Activated naive CD4-positive, alpha-beta T cell treated with anti-CD3 and anti-CD28 coated beads, Interleukin-2, amount 50 U/mL, for 72 hours (primary cell): Measurements from ENCODE around the gene CACNB2. TPM values are rescaled to one million over a fixed set of nuclear protein-coding genes. Genes with fewer than 3 reads are reported as not detected.
"Not testable (repeated sequence)": the region's sequence is repeated elsewhere in the genome, so short reads cannot be mapped to it uniquely, and the experiment has no call there.

Experiments used
- ATAC-seq, 2 donors: fragments of 150-1000 bp; cut with Tn5 transposase; 2 replicates each; pipeline ENCODE4 v1.10.0; 2021; ENCODE audit warnings: mild to moderate bottlenecking in 2 of 2, moderate library complexity in 2 of 2
- DNase-seq, 2 donors: peaks; one replicate each; pipeline ENCODE4 v3.0.0; 2021 to 2022; ENCODE audit warnings: low spot score in 2 of 2
- H3K27ac Mint-ChIP-seq, 2 donors: one replicate each; pipeline ENCODE4 v1.8.0; 2022; ENCODE audit warnings: mild to moderate bottlenecking in 2 of 2, mixed read lengths in 2 of 2
- H3K36me3 Mint-ChIP-seq, 2 donors: one replicate each; pipeline ENCODE4 v1.8.0; 2022; ENCODE audit warnings: mixed read lengths in 2 of 2
- H3K9me3 Mint-ChIP-seq, 2 donors: one replicate each; pipeline ENCODE4 v1.8.0; 2022; ENCODE audit warnings: mixed read lengths in 2 of 2
- total RNA-seq, 2 donors: library from RNA; stranded (reverse); gene quantifications; one replicate each; pipeline ENCODE4 v1.2.3, GENCODE V29; 2022

Gene CACNB2
- total RNA-seq, 2 donors from 2014 or later: not detected

DNA sequence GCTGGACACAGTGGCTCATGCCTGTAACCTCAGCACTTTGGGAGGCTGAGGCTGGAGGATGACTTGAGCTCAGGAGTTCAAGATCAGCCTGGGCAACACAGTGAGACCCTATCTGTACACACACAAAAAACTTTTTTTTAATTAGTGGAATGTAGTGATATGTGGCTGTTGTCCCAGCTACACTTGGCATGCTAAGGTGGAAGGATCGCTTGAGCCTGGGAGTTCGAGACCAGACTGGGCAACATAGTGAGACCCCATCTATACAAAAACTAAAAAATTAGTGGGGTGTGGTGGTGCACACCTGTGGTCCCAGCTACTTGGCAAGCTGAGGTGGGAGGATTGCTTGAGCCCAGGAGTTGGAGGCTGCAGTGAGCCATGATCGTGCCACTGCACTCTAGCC, 68.0 kb downstream of the CACNB2 start:
- H3K36me3 Mint-ChIP-seq, ATAC-seq, H3K9me3 Mint-ChIP-seq, H3K27ac Mint-ChIP-seq, DNase-seq: not testable (repeated sequence)

DNA sequence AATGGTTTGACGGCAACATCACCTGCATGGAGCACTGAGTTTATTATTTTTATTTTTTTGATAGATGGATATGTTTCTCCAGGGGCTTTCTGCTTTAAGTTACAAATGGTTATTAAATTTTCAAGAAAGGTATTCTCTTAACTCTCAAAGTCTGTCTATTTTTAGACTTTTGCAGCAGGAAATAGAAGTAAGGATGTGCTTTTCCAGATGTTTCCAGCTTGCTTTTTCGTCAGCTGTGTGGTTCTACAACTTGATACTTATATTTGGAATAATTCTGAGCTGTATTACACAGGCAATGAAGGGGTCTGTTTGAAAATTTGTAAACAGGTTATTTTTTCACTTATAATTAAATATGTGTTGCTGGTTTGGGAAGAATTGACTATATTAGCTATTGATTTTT, 69.0 kb downstream of the CACNB2 start:
- ATAC-seq: no peak

DNA sequence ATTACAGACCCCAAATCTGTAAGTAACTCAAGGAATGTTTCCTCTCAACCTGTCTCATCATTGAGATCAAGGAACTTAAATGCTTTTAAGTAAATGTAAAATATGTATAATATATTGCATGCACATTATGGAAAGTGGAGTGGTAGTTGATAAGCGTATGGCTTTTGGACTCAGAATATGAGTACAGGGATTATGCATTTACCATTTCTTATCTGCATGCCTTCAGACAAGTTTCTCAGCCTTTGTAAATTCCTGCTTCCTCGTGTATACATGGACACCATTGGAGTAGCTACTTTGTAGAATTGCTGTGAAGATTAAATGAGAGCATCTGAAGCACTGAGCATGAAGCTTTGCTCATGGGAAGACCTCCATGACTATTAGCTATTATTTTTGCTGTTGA, 70.5 kb downstream of the CACNB2 start:
- ATAC-seq (no peak), DNase-seq (no peak)
- Mint-ChIP-seq H3K9me3 (no peaks in the 10 kb centered on the region), H3K36me3 (no peaks in the 10 kb centered on the region), H3K27ac (no peak overlapping the region)

More for the DNA sequence above, 69.0 kb downstream of the CACNB2 start:
- Mint-ChIP-seq H3K9me3 (no peaks in the 10 kb centered on the region), H3K27ac (no peak overlapping the region), H3K36me3 (no peaks in the 10 kb centered on the region)
- no peak for DNase-seq

DNA sequence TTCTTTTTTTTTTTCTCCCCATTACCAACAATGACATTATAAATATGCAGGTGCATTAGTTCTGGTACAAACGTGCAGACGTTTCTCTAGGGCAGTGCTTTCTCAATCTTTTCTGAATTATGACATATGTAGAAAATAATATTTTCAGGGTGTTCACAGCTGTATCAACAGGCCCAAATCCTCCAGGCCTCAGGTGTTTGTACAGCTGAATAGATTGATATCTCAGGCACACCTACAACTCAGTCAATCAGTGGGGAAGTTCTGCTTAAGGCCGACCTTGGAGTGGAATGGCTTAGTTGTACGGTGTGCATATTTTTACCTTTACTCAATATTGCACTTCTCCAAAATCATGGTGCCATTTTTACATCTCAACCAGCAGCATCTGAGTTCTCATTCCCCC, 71.6 kb downstream of the CACNB2 start:
- no peak overlapping the region for H3K27ac Mint-ChIP-seq
- DNase-seq (no peak), ATAC-seq (no peak)
- H3K9me3 Mint-ChIP-seq: no peaks in the 10 kb centered on the region
- H3K36me3 Mint-ChIP-seq: no peaks in the 10 kb centered on the region

DNA sequence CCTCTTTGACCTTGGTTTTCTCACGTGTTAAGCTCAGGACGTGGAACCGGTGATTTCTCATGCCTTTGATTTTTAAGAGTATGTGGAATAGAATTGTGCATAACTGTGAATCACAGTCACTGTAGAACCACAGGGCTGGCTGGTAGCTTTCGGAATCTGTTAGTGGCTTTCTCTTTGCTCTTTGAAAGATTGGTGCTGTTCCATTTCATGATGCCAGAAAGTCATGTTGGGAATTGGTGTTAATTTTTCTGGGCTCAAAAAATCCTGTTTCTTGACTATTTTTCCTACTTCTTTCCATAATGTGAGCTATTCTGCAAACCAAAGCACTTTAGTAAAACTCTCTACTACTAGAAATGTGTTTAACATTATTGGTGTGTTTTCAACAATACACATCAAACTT, 73.0 kb downstream of the CACNB2 start:
- H3K36me3 Mint-ChIP-seq: no peaks in the 10 kb centered on the region
- H3K9me3 Mint-ChIP-seq: no peaks in the 10 kb centered on the region
- H3K27ac Mint-ChIP-seq: no peak overlapping the region
- DNase-seq (no peak), ATAC-seq (no peak)

DNA sequence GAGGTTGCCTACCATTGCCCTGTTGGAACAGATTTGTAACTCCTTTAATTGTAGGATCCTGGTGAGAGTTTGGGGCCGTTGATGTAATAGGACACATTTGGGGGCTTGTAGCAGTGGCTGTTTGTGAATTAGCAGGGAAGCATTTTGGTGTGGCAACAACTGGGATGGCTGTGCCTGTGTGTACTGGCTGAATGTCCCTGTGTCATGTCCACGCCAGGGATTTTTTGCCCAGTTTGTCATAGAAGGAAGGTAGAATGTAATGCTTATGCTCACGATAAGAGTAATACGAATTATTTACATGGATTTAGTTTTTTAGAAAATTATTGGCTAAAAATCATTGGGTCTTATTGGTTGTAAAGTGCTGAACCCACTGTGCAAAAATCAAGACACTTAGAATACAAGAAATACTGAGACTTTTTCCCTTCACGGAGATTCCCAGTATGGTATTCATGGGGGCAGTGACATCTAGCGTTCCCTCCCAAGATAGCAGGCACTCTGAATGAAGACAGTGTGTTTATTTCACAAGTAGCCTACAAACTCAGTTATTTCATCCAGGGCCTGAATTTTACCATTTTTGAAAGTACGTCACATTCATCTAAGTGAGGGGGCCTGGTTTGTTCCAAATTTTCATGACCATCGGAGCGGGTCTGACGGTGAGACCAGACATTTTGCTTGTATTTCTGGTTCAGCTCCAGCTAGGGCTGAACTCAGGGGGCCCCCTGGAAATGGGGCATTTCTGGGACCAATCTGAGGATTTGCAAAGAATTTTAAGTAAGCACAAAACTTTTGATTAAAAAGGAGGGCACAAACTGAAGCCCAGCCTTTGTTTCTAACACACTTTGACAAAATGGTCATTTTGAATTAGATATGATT, 74.7 kb downstream of the CACNB2 start:
- Mint-ChIP-seq H3K9me3 (no peaks in the 10 kb centered on the region), H3K36me3 (no peaks in the 10 kb centered on the region), H3K27ac (no peak overlapping the region)
- ATAC-seq (no peak), DNase-seq (peak in 1 of 2 donors; percentile 22)

DNA sequence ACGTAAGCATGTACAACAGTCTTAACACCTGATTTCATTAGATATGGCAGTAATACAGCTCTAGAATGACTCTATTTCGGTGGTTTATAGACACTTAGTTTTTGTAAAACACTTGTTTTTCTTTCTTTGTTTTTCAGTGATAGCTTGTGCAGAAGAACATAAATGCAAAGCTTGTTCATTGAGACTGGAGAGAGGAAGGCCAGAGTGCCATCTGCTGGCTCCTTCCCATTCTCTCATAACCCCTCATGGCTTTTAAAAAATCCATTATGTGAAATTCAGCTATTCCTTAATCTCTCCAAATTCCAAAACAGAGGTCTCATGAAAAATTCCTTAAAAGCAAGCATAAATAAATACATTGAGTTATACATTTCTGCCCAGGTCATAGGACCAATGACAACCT, 76.3 kb downstream of the CACNB2 start:
- DNase-seq (no peak), ATAC-seq (no peak)
- Mint-ChIP-seq H3K9me3 (no peaks in the 10 kb centered on the region), H3K36me3 (no peaks in the 10 kb centered on the region), H3K27ac (no peak overlapping the region)

DNA sequence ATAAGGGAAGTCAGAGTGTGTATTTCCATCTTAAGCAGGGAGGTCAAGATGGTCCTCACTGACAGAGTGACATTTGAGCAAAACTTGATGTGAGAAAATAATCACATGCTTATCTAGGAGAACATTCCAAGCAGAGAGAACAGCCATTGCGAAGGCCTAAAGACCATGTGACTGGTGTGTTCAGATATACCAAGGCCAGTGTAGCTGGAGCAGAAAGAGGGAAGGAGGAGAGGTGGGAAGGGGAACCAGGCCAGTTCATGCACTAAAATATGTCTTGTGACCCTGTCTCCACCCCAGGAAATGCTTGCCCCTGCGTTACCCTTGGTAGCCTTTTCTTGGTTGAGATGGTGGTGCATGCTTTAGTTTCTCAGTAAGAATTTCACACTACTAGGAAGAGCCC, 77.4 kb downstream of the CACNB2 start:
- no peak overlapping the region for H3K27ac Mint-ChIP-seq
- ATAC-seq: no peak
- H3K9me3 Mint-ChIP-seq: no peaks in the 10 kb centered on the region
- H3K36me3 Mint-ChIP-seq: no peaks in the 10 kb centered on the region
- no peak for DNase-seq

DNA sequence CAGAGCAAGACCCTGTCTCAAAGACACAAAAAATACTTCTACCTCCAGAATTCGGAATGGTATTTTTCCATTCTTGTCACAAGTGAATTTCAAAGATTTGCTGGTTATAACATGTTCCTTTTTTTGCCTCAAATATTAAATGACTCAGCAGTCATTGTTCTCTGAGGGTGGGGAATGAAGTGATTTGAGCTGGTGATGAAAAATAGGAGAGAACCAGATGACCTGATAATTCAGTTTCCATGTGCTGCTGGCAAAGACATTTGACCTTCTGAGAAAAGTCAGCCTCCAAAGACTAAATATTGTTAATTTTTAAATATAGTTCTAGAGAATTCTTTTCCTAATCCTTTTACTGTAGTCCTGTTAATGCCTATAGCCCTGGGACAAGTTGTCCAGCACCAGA, 78.9 kb downstream of the CACNB2 start:
- no peak for ATAC-seq
- H3K27ac Mint-ChIP-seq: no peak overlapping the region
- no peaks in the 10 kb centered on the region for H3K36me3 Mint-ChIP-seq
- DNase-seq: no peak
- H3K9me3 Mint-ChIP-seq: no peaks in the 10 kb centered on the region

DNA sequence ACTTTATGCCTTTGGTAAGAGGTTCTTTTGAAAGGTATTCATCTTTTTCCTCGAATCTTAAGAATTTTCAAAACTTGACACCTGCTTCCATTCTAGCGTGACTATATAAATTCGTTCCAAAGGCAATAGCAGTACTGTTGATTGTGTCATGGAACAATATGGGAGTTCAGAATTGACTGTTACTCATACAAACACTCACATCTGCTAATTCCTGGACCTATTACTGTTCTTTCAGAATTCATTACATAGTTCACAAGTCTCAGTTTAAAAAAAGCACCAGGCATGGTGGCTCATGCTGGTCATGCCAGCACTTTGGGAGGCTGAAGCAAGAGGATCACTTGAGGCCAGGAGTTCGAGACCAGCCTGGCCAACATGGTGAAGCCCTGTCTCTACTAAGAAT, 80.9 kb downstream of the CACNB2 start:
- peak in 1 of 2 donors; percentile 38 for ATAC-seq
- no peaks in the 10 kb centered on the region for H3K36me3 Mint-ChIP-seq
- no peak overlapping the region for H3K27ac Mint-ChIP-seq
- no peak for DNase-seq
- H3K9me3 Mint-ChIP-seq: no peaks in the 10 kb centered on the region

DNA sequence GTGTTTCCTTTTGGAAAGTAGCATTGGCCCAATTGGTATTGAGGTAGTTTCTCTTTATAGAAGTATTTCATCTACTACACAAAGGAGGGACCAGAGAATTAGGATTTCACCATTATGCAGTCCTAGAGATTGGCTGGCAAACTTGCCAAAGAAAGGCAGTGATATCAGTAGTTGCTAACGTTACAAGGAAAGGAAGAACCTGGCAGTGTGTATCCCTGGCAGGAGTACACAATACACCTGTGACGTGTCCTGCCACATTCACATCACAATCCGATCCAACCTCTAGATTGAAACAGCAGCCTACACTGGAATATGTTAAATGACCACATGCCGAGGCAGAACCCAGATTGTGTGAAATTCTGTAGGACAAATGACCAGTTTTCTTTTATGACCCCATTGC, 81.7 kb downstream of the CACNB2 start:
- Mint-ChIP-seq H3K27ac (no peak overlapping the region), H3K9me3 (no peaks in the 10 kb centered on the region), H3K36me3 (no peaks in the 10 kb centered on the region)
- no peak for DNase-seq
- no peak for ATAC-seq

DNA sequence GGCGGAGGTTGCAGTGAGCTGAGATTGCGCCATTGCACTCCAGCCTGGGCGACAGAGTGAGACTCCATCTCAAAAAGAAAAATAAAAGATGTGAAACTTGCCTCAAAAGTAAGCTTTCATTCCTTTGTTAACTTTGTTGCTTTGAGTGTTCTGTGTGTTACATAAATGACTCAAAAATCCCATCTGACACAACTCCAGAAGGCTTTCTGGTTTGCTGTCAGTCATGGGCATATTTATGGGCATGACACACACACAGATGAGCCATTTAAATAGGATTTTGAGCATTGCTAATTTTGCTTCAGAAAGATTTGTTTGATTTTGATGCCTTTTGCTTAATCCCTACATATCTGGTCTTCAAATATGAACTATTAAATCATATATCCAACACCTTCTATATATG, 82.6 kb downstream of the CACNB2 start:
- ATAC-seq (peak in 1 of 2 donors; percentile 66), DNase-seq (no peak)
- Mint-ChIP-seq H3K27ac (no peak overlapping the region), H3K36me3 (no peaks in the 10 kb centered on the region), H3K9me3 (no peaks in the 10 kb centered on the region)

DNA sequence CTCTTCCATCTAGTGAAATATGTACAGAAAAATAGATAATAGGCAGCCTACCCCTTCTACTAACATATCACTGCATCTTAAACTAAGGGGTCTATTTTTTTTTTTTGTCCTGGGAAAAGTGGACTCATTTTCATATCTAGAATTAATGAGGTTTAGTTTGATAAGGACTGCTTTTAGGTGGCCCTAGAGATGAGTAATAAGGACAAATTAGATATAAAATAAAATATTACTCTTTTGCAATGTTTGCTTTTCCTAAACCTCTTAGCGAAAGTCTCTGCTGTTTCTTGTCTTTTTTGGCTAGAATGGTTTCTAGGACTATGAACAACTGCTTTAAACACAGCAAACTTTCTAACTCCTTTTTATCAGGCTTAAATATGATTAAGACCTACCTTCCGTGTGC, 83.7 kb downstream of the CACNB2 start:
- ATAC-seq (no peak), DNase-seq (no peak)
- Mint-ChIP-seq H3K9me3 (no peaks in the 10 kb centered on the region), H3K36me3 (no peaks in the 10 kb centered on the region), H3K27ac (no peak overlapping the region)

DNA sequence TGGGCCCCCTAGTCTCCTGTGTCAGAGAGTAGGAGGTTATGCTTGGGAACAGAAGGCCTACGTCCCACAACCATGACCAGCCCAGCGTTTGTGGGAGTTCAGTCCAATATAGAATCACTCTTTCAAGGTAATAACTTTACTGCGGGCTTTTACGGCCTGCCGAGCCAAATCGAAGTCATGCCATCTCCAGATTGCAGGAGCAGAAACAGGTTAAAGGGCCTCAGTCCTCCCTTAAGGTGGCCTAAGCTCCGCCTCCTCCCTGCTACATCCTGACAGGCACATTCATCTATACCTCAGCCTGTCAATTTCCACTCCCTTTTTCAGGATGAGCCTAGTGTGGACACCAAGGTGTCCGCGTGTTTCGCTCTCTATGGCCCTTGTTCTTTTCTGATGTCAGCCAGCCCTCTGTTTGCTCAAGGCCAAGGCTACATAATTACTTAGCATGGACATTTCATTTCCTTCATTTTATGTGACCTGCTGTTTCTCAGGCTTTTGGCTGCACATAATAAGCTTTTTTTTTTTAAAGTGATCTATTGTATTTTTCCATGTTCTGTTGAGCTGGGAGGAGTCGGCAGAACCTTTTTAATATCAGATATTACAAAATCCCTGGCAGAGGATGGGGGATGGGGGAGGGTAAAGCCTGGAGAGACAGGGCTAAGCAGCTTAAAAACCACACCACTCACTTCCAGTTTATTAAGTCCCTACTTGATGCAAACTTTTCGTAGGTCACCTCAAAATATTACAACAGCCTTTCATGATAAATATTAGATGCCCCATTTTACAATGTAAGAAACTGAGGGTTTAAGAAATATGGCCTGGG, 84.6 kb downstream of the CACNB2 start:
- Mint-ChIP-seq H3K27ac (no peak overlapping the region), H3K36me3 (no peaks in the 10 kb centered on the region), H3K9me3 (no peaks in the 10 kb centered on the region)
- DNase-seq: no peak
- ATAC-seq: no peak

DNA sequence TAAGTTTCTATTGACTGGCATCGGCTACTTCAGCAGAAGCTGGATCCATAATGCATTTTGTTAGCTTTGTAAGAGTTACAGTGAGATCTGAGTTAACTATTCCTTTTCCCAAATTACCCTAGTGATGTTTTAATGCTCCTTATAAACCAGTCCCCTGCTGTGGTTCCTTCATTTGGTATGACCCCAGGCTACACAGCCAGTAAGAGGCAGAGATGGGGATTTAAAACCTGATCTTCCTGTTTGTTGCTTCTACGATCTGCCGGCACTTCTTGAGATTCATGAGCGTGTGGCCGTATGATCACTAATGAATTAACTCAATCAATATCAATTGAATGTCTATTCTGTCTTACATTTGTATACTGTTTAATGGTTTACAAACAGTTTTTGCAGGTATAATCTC, 86.1 kb downstream of the CACNB2 start:
- Mint-ChIP-seq H3K9me3 (no peaks in the 10 kb centered on the region), H3K27ac (no peak overlapping the region), H3K36me3 (no peaks in the 10 kb centered on the region)
- DNase-seq (no peak), ATAC-seq (no peak)

DNA sequence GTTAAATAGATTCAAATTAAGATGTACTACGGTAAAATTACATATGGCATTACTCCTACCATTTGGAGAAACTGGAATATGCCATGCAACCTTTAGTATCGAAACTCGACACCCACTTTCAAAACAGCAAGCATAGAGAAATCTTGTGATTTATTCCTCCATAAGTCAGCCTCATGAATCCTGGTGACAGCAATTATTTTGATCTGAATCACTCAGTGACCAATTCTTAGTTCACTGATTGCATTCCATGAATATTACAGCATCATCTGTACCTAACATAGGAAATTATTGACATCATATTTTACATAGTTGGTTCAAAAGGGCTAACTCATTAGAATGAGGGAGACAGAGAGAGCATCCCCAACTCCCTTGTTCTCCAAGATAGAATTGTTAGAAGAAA, 89.6 kb downstream of the CACNB2 start:
- H3K36me3 Mint-ChIP-seq: no peaks in the 10 kb centered on the region
- no peak for DNase-seq
- no peak overlapping the region for H3K27ac Mint-ChIP-seq
- no peaks in the 10 kb centered on the region for H3K9me3 Mint-ChIP-seq
- no peak for ATAC-seq

DNA sequence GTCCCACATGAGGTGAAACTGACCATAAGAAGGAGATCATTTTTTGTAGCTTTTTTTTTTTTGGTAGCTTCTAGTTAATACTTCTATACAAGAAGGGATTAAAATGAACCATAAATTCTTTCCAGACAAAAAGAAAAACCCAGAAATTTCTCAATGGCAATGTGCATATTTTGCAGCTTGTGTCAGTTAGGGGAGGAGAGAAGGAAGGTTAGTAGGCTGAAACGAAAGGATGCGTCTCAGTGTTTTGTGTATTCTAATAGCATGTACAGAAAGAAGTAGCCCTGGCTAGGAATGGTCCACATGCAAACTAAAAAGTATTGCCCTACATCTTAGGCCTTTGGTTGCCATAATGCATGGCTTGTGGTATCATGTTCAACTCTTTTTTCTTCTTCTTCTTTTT, 90.6 kb downstream of the CACNB2 start:
- H3K36me3 Mint-ChIP-seq: no peaks in the 10 kb centered on the region
- no peak for DNase-seq
- no peak for ATAC-seq
- H3K27ac Mint-ChIP-seq: no peak overlapping the region
- H3K9me3 Mint-ChIP-seq: no peaks in the 10 kb centered on the region

DNA sequence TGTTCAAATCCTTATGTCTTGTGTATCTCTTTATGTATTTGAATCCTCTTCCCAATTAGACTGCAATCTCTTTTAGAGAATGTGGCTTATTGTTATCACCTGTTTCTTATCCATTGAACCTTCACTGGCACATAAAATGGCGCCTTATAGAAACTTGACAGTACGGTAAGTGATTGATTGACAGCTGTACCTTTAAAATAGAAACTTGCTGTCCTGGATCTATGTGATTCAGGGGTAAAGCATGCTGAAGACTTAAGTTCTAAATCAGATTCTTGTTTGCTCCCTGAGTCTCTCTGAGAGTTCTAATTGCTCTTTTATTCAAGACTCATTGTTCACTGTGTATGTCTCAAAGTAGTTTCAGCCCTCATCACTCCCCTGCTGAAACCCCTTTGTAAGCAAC, 91.3 kb downstream of the CACNB2 start:
- H3K36me3 Mint-ChIP-seq: no peaks in the 10 kb centered on the region
- H3K27ac Mint-ChIP-seq: no peak overlapping the region
- no peak for DNase-seq
- H3K9me3 Mint-ChIP-seq: no peaks in the 10 kb centered on the region
- ATAC-seq: no peak
